Endothelial cell (in vitro differentiated cells): Measurements from ENCODE around the gene FADD. TPM values are rescaled to one million over a fixed set of nuclear protein-coding genes. Genes with fewer than 3 reads are reported as not detected.

Experiments
- DNase-seq: peaks from one replicate; pipeline ENCODE4 v3.0.0; 2021; ENCODE audit warnings: low spot score
- H3K27ac Mint-ChIP-seq: one replicate; pipeline ENCODE4 v1.8.0; 2021; ENCODE audit warnings: mixed read lengths, inconsistent platforms; ENCODE audit not compliant: unreplicated experiment
- H3K27me3 Mint-ChIP-seq: one replicate; pipeline ENCODE4 v1.8.0; 2021; ENCODE audit warnings: mild to moderate bottlenecking, moderate library complexity, mixed read lengths, inconsistent platforms; ENCODE audit not compliant: unreplicated experiment
- H3K36me3 Mint-ChIP-seq: one replicate; pipeline ENCODE4 v1.8.0; 2021; ENCODE audit warnings: mild to moderate bottlenecking, low read depth, mixed read lengths, inconsistent platforms; ENCODE audit not compliant: unreplicated experiment
- H3K4me1 Mint-ChIP-seq: one replicate; pipeline ENCODE4 v1.8.0; 2021; ENCODE audit warnings: mild to moderate bottlenecking, mixed read lengths, inconsistent platforms; ENCODE audit not compliant: unreplicated experiment
- H3K4me3 Mint-ChIP-seq: one replicate; pipeline ENCODE4 v1.8.0; 2021; ENCODE audit warnings: mild to moderate bottlenecking, mixed read lengths, inconsistent platforms; ENCODE audit not compliant: unreplicated experiment
- H3K9me3 Mint-ChIP-seq: one replicate; pipeline ENCODE4 v1.8.0; 2021; ENCODE audit warnings: mixed read lengths, inconsistent platforms; ENCODE audit not compliant: unreplicated experiment
- total RNA-seq: library from RNA; stranded (reverse); fragmentation: NEBNext Ultra II Directional; extraction: Animal tissue kit (Norgen Biotek cat#: 25700); gene quantifications from one replicate; pipeline ENCODE4 v1.2.1, GENCODE V29; 2021; ENCODE audit not compliant: unreplicated experiment
- TF ChIP-seq, protein P1 (sequence below): fragments of 200-600 bp; sonication (generic); IDR thresholded peaks from one replicate; pipeline ENCODE4 v1.5.0; 2021; ENCODE audit warnings: antibody characterized with exemption; ENCODE audit not compliant: unreplicated experiment

The FADD gene
- total RNA-seq, 1 donor from 2014 or later, result 30.3 TPM

GRCh38 chr11:70246196-70246595, 43.1 kb downstream of the FADD start:
- Mint-ChIP-seq H3K4me1 (no peaks in the 10 kb centered on the region), H3K9me3 (no peaks in the 10 kb centered on the region), H3K36me3 (no peaks in the 10 kb centered on the region), H3K4me3 (no peak overlapping the region), H3K27me3 (peaks cover 10% of the 10 kb centered on the region), H3K27ac (no peak overlapping the region)
- DNase-seq, result no peak
- TF ChIP-seq, protein P1, sequence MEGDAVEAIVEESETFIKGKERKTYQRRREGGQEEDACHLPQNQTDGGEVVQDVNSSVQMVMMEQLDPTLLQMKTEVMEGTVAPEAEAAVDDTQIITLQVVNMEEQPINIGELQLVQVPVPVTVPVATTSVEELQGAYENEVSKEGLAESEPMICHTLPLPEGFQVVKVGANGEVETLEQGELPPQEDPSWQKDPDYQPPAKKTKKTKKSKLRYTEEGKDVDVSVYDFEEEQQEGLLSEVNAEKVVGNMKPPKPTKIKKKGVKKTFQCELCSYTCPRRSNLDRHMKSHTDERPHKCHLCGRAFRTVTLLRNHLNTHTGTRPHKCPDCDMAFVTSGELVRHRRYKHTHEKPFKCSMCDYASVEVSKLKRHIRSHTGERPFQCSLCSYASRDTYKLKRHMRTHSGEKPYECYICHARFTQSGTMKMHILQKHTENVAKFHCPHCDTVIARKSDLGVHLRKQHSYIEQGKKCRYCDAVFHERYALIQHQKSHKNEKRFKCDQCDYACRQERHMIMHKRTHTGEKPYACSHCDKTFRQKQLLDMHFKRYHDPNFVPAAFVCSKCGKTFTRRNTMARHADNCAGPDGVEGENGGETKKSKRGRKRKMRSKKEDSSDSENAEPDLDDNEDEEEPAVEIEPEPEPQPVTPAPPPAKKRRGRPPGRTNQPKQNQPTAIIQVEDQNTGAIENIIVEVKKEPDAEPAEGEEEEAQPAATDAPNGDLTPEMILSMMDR, result no peak

DNA sequence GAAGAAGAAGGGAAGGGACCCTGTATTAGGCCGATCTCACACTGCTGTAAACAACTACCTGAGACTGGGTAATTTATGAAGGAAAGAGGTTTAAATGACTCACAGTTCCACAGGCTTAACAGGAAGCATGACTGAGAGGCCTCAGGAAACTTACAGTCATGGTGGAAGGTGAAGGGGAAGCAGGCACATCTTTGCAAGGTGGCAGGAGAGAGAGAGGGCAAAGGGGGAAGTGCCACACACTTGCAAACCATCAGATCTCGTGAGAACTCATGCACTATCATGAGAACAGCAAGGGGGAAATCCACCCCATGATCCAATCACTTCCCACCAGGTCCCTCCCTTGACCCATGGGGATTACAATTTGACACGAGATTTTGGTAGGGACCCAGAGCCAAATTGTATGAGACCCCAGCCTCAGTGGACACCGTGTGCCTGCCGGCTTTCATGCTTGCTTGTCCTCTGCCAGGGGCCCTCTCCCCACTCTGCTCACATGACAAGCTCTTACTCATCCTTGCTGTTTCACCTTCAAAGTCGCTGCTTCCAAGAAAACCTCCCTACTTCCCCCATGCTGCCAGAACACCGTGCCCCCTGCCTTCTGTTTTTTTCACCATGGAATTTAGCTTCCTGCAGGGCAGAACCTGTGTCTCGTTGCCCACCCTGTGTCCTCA, 44.1 kb downstream of the FADD start:
- Mint-ChIP-seq H3K4me3 (no peak overlapping the region), H3K36me3 (no peaks in the 10 kb centered on the region)

DNA sequence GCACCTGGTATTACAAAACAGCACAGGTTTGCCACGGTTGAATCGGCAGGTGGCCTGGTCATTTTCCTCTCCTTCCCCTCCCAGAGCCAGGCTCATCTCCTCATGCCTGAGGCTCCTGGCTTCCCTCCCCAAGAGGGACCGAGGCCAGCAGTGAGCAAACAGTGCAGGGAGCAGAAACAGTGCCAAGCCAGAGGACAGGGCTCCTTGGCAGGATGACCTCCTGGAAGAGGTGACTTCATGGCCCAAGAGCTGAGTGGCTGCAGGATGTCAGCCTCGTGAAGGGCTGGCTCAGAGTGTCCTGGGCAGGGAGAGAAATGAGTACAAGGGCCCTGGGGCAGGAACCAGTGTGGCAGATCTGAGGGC, 44.6 kb downstream of the FADD start:
- DNase-seq, result no peak
- no peaks in the 10 kb centered on the region for H3K9me3 Mint-ChIP-seq
- TF ChIP-seq, protein P1, result no peak
- no peaks in the 10 kb centered on the region for H3K4me1 Mint-ChIP-seq
- H3K36me3 Mint-ChIP-seq, result no peaks in the 10 kb centered on the region
- H3K27ac Mint-ChIP-seq, result no peak overlapping the region
- peaks cover 15% of the 10 kb centered on the region for H3K27me3 Mint-ChIP-seq
- no peak overlapping the region for H3K4me3 Mint-ChIP-seq

More for the DNA sequence above, 44.1 kb downstream of the FADD start:
- peaks cover 12% of the 10 kb centered on the region for H3K27me3 Mint-ChIP-seq
- DNase-seq, result no peak
- TF ChIP-seq, protein P1, result no peak
- H3K4me1 Mint-ChIP-seq, result no peaks in the 10 kb centered on the region
- no peak overlapping the region for H3K27ac Mint-ChIP-seq
- H3K9me3 Mint-ChIP-seq, result no peaks in the 10 kb centered on the region

DNA sequence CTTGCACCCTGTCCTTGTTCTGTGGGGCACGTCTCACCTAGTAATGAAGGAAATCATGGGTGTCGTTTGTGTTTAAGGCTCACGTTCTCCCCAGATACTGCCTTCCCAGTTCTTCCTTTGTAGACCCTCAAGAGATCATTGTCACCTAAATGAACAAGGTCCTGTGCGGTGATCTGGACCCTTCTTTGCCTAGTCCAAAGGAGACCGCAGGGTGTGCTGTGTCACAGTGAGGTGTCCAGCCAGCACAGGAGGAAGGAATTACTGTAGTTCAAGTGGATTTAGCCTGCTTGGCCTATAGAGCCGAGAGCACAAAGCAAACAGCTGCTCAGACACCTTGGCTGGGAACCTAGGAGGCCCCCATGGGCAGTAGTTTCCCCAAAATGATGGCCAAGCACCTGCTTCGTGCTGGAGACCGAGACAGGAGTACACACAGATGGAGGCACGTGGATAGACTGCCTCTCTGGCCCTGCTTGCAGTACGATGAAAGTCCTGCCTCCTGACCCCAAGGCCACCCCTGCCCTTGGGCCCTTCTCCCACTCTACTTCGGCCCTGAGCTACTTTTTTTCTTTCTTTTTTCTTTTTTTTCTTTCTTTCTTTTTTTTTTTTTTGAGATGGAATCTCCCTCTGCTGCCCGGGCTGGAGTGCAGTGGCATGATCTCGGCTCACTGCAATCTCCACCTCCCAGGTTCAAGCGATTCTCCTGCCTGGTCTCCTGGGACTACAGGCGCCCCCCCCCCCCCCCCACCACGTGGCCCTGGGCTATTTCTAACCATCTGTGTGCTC, 48.0 kb downstream of the FADD start:
- no peak overlapping the region for H3K27ac Mint-ChIP-seq
- H3K4me1 Mint-ChIP-seq, result no peaks in the 10 kb centered on the region

More for the DNA sequence above, 48.0 kb downstream of the FADD start:
- Mint-ChIP-seq H3K4me3 (no peak overlapping the region), H3K9me3 (no peaks in the 10 kb centered on the region), H3K27me3 (peaks cover 8% of the 10 kb centered on the region), H3K36me3 (no peaks in the 10 kb centered on the region)
- DNase-seq, result no peak
- TF ChIP-seq, protein P1, result no peak
